Upper lobe of left lung (tissue), 4 donors: Measurements from ENCODE around the gene CTNNBIP1.

Experiments
- POLR2A ChIP-seq, 4 donors: fragments of 450-650 bp; IDR thresholded peaks; one replicate each; pipeline ENCODE4 v1.5.1; 2016 to 2017; ENCODE audit warnings: antibody characterized with exemption in 4 of 4, mild to moderate bottlenecking in 2 of 4
- TF ChIP-seq, protein P1 (sequence below), 6 experiments: fragments of 450-650 bp in 4 of 6; fragments of 200-600 bp in 2 of 6; sonication (generic) in 2 of 6; IDR thresholded peaks; one replicate each; pipeline ENCODE4 v1.5.1; 2016 to 2019; ENCODE audit warnings: antibody characterized with exemption in 6 of 6

- TF ChIP-seq, protein P1, sequence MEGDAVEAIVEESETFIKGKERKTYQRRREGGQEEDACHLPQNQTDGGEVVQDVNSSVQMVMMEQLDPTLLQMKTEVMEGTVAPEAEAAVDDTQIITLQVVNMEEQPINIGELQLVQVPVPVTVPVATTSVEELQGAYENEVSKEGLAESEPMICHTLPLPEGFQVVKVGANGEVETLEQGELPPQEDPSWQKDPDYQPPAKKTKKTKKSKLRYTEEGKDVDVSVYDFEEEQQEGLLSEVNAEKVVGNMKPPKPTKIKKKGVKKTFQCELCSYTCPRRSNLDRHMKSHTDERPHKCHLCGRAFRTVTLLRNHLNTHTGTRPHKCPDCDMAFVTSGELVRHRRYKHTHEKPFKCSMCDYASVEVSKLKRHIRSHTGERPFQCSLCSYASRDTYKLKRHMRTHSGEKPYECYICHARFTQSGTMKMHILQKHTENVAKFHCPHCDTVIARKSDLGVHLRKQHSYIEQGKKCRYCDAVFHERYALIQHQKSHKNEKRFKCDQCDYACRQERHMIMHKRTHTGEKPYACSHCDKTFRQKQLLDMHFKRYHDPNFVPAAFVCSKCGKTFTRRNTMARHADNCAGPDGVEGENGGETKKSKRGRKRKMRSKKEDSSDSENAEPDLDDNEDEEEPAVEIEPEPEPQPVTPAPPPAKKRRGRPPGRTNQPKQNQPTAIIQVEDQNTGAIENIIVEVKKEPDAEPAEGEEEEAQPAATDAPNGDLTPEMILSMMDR (IDR thresholded peaks at IDR 0.05) = no peak
- TF ChIP-seq POLR2A (IDR thresholded peaks at IDR 0.05) = no peak
These were observed 2.3 kb upstream of the CTNNBIP1 start for GRCh38 chr1:9912264-9912936.
